ENCODE results near the gene SMURF1.

GRCh38 chr7:99016196-99016595 is 127.7 kb downstream of the SMURF1 start:
- TF ChIP-seq CTCF (IDR thresholded peaks at IDR 0.05; ENCODE audit: poor library complexity, severe bottlenecking) (no peak), POLR2AphosphoS5 (IDR thresholded peaks at IDR 0.05) (no peak)
